ENCODE data around the gene KLHDC8B. TPM values are rescaled to one million over a fixed set of nuclear protein-coding genes. Genes with fewer than 3 reads are reported as not detected.
A peak's percentile ranks its signal among the peaks of the same experiment; 100 is the strongest.

The KLHDC8B gene
- total RNA-seq, 1 donor from 2014 or later = 43.7 TPM

- peak within 1 kb of the TSS; percentile 87 to 90 for H3K4me3 ChIP-seq
- no peaks in the 10 kb centered on the region for H3K27me3 ChIP-seq
- peaks cover 0 to 13% of the 10 kb centered on the region in 2 donors for H3K36me3 ChIP-seq
- no peak for DNase-seq (ENCODE audit: extremely low spot score in 2 of 2)
- H3K9me3 ChIP-seq = no peaks in the 10 kb centered on the region
- intact Hi-C loops (cut with DNase I) = no loop called here
- peak within 1 kb of the TSS; percentile 93 for H3K27ac ChIP-seq
- peaks cover 34% of the 10 kb centered on the region for H3K4me1 ChIP-seq
- TF ChIP-seq POLR2A (IDR thresholded peaks at IDR 0.05) = peak in 1 of 2 donors; percentile 24
- TF ChIP-seq CTCF (IDR thresholded peaks at IDR 0.05) = peak in 1 of 3 experiments; percentile 15
- peak; percentile 80 to 82 for TF ChIP-seq POLR2AphosphoS5 (IDR thresholded peaks at IDR 0.05; ENCODE audit: insufficient read depth in 1 of 2, low read depth in 1 of 2)
Observed at GRCh38 chr3:49132437-49133225, 38.8 kb upstream of the KLHDC8B start, which contains the start of gene LAMB2. LAMB2 (minus strand) TSS chr3:49133050; CDS start chr3:49132867, 183 bp downstream.

- Histone ChIP-seq H3K4me3 (peak overlapping the region; percentile 87 to 90), H3K4me1 (peaks cover 34% of the 10 kb centered on the region), H3K9me3 (no peaks in the 10 kb centered on the region), H3K36me3 (peaks cover 0 to 9% of the 10 kb centered on the region in 2 donors), H3K27me3 (no peaks in the 10 kb centered on the region), H3K27ac (peak overlapping the region; percentile 93)
- DNase-seq (ENCODE audit: extremely low spot score in 2 of 2) = no peak
- TF ChIP-seq POLR2AphosphoS5 (IDR thresholded peaks at IDR 0.05; ENCODE audit: insufficient read depth in 1 of 2, low read depth in 1 of 2) = peak; percentile 43 to 52
- TF ChIP-seq POLR2A (IDR thresholded peaks at IDR 0.05) = peak in 1 of 2 donors; percentile 31
- TF ChIP-seq CTCF (IDR thresholded peaks at IDR 0.05) = no peak
- intact Hi-C loops (cut with DNase I) = no loop called here
Observed at GRCh38 chr3:49133226-49133951, 38.0 kb upstream of the KLHDC8B start.

- intact Hi-C loops (cut with DNase I) = no loop called here
Observed at GRCh38 chr3:49134471-49135265, 36.7 kb upstream of the KLHDC8B start.

GRCh38 chr3:49135499-49135898, 35.9 kb upstream of the KLHDC8B start:
- no peak for DNase-seq (ENCODE audit: extremely low spot score in 2 of 2)
- Histone ChIP-seq H3K9me3 (no peaks in the 10 kb centered on the region), H3K4me3 (no peak overlapping the region), H3K27me3 (no peaks in the 10 kb centered on the region), H3K4me1 (peaks cover 26% of the 10 kb centered on the region), H3K27ac (no peak overlapping the region), H3K36me3 (peaks cover 0 to 6% of the 10 kb centered on the region in 2 donors)
- intact Hi-C loops (cut with DNase I) = no loop called here
- TF ChIP-seq CTCF (IDR thresholded peaks at IDR 0.05) (no peak), POLR2A (IDR thresholded peaks at IDR 0.05) (no peak), POLR2AphosphoS5 (IDR thresholded peaks at IDR 0.05; ENCODE audit: insufficient read depth in 1 of 2, low read depth in 1 of 2) (no peak)

More at GRCh38 chr3:49134471-49135265, 36.7 kb upstream of the KLHDC8B start:
- Histone ChIP-seq H3K27ac (peak overlapping the region; percentile 93), H3K27me3 (no peaks in the 10 kb centered on the region), H3K36me3 (peaks cover 0 to 6% of the 10 kb centered on the region in 2 donors), H3K4me3 (peak overlapping the region; percentile 87 to 90), H3K9me3 (no peaks in the 10 kb centered on the region), H3K4me1 (peaks cover 34% of the 10 kb centered on the region)
- no peak for DNase-seq (ENCODE audit: extremely low spot score in 2 of 2)
- TF ChIP-seq POLR2A (IDR thresholded peaks at IDR 0.05) (no peak), POLR2AphosphoS5 (IDR thresholded peaks at IDR 0.05; ENCODE audit: insufficient read depth in 1 of 2, low read depth in 1 of 2) (no peak), CTCF (IDR thresholded peaks at IDR 0.05) (no peak)

Measured in vagina (tissue), 2 donors.